Erythroblast (primary cell): ENCODE results near the gene NFS1.

Experiments used
- GATA1 ChIP-seq: IDR thresholded peaks from 2 replicates; pipeline ENCODE4 v1.6.1; 2011; ENCODE audit warnings: low read depth, mild to moderate bottlenecking, control low read depth, low read length, moderate library complexity
- POLR2A ChIP-seq: IDR thresholded peaks from 2 replicates; pipeline ENCODE4 v1.6.1; 2011; ENCODE audit warnings: mild to moderate bottlenecking, low read length

DNA sequence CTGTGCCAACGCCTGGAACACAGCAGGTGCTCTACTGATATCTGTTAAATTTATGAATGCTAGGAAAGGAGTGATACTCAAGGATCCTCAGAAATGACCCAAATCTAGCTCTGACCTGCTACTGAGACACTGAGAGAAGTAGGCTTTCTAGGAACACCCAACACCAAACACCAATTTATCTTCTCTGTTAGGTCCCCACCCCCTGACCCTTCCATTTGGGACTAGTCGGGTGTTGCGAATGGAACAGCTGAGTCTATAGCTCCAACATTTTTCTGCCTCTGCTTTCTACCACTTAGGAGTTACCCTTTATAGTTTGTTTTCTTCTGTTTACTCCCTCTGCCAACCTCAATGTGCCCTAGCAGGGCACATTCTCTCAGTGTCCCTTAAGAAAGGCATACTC is 58.4 kb downstream of the NFS1 start:
- TF ChIP-seq POLR2A (no peak), GATA1 (no peak)
